Right ventricle myocardium superior (tissue), 1 donor: ENCODE data around the gene SUN5. TPM values are rescaled to one million over a fixed set of nuclear protein-coding genes. Genes with fewer than 3 reads are reported as not detected.

Source experiments
- ATAC-seq: fragments of 200-7000 bp; cut with Tn5 transposase; one replicate; pipeline ENCODE4 v1.9.1; 2020; ENCODE audit warnings: mild to moderate bottlenecking; ENCODE audit not compliant: poor library complexity
- DNase-seq: peaks from one replicate; pipeline ENCODE4 v3.0.0-alpha.2; 2020
- intact Hi-C: fragments of 100-400 bp; cut with DNase I; formaldehyde crosslinking; loops from one replicate; pipeline ENCODE4 v1.11.2; 2022
- total RNA-seq: library from RNA; stranded (reverse); fragmentation: NEBNext Ultra II Directional; extraction: Animal tissue kit (Norgen Biotek cat#: 25700); gene quantifications from one replicate; pipeline ENCODE4 v1.2.1, GENCODE V29; 2021
- donor health status: DM: no; HTN: yes; CAD: no; lungs with severe emphysema.

Gene SUN5
- total RNA-seq, 1 donor from 2014 or later = not detected

DNA sequence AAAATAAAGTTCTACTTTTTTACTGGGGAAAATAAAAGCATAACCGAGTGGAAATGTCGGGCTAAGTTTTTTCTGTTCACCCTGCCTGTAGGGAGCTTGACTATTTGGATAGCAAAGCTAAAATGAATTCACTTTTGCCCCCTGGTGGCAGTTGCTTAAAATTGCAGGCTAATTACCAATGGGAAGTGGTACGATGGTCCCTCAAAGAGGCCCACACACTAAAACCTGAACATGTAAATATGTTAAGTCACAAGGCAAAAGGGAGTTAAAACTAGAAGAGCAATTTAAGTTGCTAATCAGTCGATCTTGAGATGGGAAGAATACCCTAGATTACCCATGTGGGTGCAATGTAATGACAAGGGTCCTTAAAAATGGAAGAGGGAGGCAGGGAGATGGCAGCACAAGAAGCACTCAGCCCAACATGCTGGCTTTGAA is 916 bp upstream of the SUN5 start:
- DNase-seq = no peak
- no peak for ATAC-seq
- intact Hi-C loops = no loop called here

DNA sequence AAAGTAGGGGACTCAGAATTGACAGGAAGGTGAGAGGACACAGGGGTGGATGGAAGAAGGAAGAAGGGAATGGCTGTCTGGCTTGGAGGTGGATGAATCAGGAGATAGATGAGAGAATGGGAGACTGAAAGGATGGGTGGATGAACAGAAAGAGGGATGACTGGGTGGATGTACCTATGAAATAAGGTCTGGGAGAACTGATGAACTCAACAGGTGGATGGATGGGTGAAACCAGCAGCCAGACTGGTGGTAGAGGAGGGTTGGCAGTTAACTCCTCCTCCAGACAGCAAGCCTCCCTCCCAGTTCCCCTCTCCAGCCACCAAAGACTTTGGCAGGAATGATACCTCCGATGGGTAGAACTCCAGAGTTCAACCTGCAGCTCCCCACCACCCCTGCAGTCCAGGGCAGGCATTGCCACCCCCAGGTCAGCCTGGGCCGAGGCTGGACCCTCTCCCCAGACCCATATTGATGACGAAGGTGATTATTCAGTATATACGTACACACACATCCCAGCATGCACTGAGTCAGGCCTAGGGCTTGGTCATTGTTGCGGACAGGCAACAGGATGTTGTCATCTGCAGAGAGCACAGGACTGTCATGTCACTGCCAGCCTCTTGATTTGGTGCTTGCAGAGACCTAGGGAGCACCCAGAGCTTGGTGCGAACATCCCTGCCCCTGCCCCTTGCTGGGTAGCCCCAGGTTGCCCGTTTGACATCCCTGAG is 2.0 kb downstream of the SUN5 start:
- intact Hi-C loops = no loop called here
- ATAC-seq = no peak
- DNase-seq = peak; percentile 7

DNA sequence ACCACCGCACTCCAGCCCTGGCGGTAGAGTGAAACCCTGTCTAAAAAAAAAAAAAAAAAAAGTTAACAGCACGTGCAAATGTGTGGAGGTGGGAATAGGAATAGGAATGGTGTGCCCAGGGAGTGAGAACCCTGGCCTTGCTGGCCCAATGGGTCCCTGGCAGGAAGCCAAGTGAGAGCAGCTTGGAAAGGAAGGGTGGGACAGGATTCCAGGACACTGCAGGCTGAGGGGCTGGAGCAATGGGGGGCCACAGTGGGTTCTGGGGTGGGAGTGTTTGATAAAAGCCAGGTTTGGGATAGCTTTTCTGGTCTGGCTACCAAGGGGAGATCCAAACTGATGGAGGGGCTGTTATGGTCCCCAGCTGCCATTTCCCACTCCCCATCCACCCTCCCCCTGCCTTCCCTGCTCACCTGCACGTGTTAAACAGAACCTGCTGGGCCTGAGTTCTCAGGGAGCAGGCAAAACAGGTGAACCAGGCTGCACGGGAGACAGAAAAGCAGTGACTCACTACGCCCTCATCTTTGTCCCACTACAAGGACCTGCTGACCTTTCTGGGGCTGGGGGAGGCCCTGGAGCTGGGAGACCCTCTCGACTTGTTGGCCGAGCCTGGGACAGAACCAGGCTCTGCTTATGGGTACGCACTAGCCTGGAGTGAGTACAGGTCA is 3.3 kb downstream of the SUN5 start:
- no peak for ATAC-seq
- intact Hi-C loops = no loop called here

DNA sequence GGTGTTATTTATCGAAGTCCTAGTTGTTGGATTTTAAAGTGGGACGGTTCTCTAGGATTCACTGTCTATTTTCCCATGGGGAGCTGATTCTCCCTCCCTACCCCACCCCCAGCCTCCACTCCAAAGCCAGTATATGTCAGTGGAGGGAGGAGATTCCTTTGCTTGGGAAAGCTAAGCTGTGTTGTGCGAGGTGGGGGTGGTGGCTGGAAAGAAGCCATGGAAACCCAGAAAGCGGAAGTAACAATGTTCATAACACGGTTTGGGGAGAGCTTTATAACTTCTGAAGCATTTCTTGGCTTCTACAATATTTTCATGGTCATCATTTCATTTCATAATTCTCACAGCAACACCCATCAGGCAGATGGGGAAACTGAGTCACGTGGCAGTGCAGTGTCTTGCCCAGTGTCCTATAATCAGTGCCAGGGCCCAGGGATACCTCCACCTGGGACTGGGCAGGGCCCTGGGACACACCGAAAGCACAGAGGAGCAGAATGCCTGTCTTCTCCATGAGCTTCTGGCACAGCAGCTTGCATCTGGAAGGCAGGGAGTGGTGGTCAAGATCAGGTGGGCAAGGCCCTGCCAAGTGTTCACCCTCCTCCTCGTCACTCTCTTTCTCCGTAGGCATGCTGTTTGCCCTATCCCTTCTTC is 4.5 kb downstream of the SUN5 start:
- DNase-seq = peak; percentile 30
- no peak for ATAC-seq
- intact Hi-C loops = no loop called here

More for the DNA sequence above, 3.3 kb downstream of the SUN5 start:
- peak; percentile 15 for DNase-seq

DNA sequence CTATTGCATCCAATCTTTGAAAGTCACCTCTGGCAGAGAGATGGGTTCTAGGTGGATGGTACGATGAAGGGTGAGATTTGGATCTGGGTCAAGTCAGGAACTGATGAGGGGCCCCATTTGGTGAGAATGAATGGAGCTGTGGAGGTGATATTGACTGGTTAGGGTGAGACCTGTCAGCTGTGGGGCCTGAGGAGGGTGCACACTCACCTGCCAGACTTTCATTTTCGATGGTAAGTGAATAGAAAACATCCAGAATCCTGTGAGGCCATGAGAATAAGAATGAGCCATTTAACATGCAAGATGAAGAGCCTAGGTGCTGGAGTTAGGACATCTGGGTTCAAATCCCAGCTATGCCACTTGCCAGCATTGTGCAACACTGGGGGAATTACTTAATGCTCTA is 6.8 kb downstream of the SUN5 start:
- DNase-seq = no peak
- intact Hi-C loops = no loop called here
- ATAC-seq = no peak

DNA sequence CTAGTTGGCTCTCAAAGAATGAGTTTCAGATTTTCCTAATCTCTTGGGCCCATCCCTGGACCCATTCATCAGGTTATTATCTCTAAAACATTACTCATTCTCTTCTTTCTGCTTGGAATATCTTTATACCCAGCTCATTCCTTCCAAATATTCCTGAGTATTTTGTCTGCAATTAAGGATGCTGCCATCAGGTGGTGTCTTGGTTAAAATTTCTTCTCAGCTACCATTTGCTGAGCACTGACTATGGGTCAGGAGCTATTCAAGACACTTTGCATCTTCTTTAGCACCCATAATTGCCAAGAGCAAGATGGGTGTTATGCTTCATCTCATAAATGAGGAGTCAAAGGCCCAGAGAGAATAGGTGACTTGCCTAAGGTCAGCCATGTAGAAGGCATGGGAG is 8.4 kb downstream of the SUN5 start:
- intact Hi-C loops = no loop called here
- DNase-seq = no peak
- no peak for ATAC-seq

DNA sequence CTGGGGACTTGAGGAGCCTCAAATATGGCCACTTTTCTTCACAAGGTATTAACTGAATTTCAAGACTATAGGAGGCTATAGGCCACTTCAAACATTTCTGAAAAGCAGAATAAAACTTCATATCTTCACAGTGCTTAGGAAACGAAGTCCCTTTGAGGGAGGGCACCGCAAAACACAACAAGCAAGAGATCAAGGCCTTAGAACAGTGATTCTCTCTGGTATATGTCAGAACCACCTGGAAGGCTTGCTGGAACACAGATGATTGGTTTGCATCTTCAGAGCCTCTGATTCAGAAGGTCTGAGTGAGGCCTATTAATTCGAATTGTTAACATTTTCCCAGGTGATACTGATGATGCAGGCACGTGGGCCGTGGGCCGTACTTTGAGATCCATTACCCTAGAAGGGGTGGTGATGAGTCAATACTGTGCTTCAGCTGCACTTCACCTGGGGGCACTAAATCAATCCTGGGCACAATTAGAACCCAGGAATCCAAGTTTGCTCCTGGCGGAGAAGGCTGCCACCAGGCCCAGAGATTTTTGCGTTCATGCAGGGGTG is 10.7 kb downstream of the SUN5 start:
- DNase-seq (peak; percentile 6), ATAC-seq (no peak)
- intact Hi-C loops = no loop called here

DNA sequence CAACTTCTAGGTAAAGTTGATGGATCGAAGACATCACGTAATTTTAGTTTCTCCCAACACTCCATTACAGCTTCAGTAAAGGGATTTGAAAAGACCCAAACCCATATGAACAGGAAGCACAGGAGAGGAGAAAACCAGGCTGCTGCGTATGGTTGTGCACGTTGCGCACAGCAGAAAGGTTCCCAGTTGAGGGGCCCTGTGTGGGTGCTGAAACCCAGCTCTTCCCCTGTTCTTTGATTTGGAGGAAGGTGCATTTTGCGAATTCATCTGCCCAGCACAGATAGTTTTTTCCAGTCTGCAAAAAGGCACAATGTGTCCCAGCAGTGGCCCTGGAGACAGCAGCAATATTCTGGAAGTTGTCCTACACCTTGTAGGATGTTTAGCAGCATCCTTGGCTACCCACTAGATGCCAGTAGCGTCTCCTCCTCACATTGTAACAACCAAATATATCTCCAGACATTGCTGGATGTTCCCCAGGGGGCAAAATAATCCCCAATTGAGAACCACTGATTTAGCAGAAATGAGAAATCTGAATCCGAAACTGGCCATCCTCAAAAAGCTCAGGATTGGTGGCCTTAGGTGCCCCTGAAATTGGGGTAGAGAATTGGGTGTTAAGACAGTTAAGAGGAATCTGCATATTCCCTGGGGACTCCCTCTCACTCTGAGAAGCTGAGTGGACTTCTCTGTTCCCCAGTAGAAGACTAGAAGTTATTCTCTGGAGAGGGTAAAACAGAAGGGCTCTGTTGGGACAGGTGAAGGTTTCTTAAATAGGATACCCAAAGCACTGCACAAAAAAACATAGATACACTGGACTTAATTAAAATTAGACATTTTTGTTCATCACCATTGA is 12.2 kb downstream of the SUN5 start:
- intact Hi-C loops = no loop called here
- ATAC-seq = no peak
- DNase-seq = peak; percentile 0

DNA sequence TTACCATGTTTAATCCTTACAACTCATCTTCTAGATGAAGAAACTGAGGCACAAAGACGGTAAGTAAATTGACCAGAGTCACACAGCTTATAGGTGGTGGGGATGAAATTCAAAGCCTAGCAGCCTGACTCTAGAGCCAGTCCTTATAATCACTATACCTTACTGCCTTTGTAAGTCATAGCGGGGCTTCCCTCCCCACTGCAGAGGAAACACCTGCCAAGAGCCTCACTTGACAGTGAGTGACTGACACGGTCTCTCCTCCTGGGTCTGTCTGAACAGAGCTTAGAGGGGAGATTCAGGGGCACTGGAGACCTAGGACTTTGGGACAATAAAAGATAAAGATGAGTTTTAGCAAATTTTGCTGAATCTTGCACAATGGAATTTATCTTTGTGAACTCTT is 12.8 kb downstream of the SUN5 start:
- ATAC-seq (no peak), DNase-seq (peak; percentile 3)
- intact Hi-C loops = no loop called here

DNA sequence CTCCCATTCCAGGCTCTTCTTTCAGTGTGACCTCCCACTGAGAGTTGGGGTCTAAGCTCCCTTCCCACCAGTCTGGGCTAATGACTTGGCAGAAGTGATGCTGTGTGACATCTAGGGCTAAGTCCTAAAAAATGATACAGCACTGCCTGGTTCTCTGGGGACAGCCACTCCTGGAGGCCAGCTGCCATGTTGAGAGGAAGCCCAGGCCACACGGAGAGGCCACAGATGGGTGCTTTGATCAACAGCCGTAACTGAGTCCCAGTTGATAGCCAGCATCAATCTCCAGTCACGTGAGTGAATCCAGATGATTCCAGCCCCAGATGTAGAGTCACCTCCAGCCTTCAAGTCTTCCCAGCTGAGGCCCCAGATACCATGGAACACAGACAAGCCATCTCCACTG is 13.8 kb downstream of the SUN5 start:
- ATAC-seq (no peak), DNase-seq (no peak)
- intact Hi-C loops = no loop called here

DNA sequence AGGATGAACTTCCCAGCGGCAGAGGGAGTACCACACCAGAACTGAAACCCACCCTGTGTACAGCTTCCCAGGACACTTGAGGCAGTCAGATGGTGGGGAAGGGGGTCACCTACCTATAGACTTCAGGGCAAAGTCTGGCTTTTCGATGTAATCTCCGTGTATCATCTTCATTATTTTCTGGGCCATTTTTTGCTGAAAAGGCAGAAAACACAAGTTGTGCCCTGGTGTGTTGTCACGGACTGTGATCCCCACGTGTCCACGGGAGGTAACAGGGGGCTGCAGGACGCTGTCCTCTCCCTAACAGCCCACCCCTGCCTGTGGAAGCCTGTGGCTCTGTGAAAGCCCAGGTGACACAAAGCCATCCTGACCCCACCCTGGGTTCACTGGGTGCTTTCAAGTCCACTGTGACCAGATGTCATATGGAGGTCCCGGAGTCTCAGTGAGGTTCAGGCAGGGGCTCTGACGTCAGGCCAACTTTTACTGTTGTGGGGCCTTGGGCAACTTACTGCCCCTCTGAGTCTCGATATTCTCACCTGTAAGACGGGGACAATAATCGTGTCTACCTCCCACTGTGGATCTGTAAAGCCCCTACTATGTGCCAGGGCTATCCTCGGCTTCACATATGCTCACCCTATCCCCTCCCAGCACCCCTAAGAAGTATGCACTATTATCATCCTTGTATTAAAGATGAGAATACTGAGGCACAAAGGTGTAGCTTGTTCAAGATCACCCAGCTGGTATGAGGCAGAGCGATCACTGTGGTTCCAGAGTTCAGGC is 14.5 kb downstream of the SUN5 start:
- intact Hi-C loops = no loop called here
- ATAC-seq (no peak), DNase-seq (peak; percentile 22)

DNA sequence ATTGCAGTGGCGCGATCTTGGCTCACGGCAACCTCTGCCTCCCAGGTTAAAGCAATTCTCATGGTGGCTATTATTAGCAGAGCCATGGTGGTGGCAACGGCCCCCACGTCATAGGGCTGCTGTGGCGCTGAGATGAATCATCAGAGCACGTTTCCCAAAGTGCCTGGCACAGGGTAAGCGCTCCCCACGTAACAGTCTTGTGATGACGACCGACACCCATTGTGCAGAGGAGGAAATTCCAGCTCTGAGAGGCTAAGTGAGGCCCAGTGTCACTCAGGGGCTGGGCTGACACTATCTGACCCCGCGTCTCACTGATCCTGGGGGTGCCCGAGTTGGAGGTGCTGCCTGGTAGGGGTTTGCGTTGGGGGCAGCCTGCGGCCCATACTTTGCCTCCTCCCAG is 16.2 kb downstream of the SUN5 start:
- intact Hi-C loops = no loop called here
- DNase-seq = peak; percentile 66
- ATAC-seq = peak; percentile 74

DNA sequence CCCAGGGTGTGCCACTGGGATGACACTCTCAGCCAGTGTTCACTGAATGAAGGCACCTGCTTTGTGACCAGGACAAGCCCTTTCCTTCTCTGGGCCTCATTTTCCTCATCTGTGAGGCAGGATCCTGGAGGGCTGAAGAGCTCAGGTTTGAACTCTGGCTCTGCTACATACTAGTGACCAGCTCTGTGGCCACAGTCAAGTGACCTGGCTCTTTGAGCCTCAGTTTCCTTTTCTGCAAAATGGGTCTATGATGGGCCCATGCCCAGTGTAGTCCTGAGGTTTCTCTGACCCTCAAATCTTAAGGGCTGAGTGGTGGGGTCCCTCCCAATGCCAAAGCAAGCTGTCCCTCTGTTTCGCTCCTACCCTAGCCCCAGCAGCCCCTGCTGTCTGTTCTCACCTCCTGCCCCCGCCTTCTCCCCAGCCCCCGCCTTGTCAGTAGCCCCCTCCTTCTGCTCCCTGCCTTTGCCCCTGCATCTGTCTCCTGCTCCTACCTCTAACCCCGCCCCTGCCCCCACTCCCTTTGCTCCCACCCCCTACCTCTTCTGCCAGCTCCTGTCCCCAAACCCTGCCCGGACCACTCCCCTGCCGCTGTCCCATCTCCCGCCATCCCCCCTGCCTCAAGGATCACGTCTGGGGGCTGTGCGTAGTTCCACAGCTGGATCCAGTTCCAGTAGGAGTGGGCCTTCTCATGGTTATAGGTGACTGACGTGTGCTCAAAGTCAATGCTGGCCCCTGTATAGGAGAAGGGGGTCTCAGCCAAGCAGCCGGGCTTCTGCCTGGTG is 17.0 kb downstream of the SUN5 start:
- DNase-seq (peak; percentile 21), ATAC-seq (no peak)
- intact Hi-C loops = no loop called here

DNA sequence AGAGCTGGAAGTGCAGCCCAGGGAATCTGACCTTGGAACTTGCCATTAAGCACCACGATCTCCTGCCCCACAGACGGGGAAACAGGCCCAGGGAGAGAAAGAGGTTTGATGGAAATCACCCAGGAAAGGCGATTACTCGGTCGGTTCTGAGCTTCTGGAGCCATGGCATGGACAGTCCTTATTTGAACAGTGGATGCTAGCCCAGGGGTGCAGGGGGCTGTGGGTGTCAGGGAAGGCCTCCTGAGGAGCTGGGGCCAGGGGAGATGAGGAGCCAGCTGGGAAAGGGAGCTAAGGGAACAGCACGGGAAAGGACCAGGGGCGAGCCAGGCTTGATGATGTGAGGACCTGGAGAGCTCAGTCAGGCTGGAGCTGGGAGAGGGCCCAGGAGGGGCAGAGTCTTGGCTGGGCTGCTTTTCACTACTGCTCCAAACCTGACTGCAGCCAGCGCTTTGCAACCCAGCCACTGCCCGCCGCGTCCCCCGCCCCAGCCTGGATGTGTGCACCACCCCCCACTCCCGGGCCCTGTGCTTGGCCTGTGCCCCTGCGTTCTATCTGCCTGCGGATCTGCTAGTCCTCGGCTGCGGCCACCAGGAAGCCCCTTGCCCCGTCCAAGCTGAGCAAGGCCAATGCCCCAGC is 17.8 kb downstream of the SUN5 start:
- ATAC-seq (no peak), DNase-seq (peak; percentile 13)
- intact Hi-C loops = no loop called here

DNA sequence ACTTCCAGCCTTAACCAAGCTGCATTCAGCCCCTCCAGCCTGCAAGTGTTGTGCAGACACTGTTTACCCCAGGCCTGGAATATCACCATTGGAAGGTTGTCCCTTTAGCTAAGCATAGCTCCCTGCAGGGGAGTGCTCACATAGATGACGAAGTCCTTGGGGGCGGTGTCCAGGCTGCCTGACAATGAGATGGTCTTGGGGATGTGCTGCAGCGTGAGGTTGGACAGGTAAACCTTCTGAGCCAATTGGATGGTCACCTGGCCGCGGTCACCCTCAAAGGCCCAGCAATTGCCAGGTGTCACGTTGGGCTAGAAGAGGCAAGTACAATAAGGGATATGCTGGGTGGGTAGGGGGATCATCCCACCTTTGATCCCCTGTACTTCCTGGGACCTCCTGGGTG is 18.6 kb downstream of the SUN5 start:
- ATAC-seq = no peak

DNA sequence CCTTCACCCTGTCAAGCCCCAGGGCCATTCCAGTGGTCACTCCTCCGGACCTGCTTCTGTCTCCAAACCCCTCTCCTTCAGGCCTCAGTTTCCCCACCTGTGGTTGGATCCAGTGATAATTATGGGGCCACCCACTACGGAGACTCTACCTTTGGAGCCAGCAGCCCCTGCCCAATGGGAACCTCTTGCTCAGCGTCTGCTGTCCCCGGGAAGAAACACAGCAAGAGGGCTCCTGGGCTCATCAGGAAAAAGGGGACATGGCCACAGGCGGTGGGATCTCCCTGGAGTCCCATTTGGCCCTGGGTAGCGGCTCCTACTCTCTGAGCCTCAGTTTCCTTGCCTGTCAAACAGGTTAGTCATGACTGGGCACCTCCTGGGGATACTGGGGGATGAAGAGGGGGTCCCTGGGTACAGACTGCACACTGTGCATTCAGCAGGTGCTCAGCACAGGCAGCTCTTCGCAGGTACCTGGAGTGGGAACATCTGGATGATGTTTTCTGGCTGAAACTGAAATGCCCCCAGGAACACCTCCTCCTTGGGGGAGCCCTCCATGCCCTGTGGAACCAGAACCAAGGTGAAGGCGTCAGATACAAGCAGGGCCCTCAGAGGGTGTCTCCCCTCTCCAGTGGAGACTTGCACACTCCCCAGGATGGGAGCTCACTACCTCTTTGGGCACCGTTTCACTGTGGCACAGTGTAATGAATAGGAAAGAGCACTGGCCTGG is 19.4 kb downstream of the SUN5 start:
- ATAC-seq (no peak), DNase-seq (peak; percentile 22)
- intact Hi-C loops = no loop called here

More for the DNA sequence above, 18.6 kb downstream of the SUN5 start:
- DNase-seq = peak; percentile 23
- intact Hi-C loops = no loop called here
